MM.1S (cell line): Measurements from ENCODE around the gene TP53BP2.

Source experiments
- DNase-seq: peaks from one replicate; pipeline ENCODE4 v3.0.0-alpha.2; 2015
- H2AFZ ChIP-seq: fragments of 300-600 bp; sonication (generic); 2 replicates; pipeline ENCODE4 v1.6.0; 2016; ENCODE audit warnings: antibody characterized with exemption, low read length
- H3F3A ChIP-seq: fragments of 300-600 bp; sonication (generic); 2 replicates; pipeline ENCODE4 v1.6.1; 2016; ENCODE audit warnings: mild to moderate bottlenecking, antibody characterized with exemption, low read length, moderate library complexity, mixed read lengths; ENCODE audit not compliant: insufficient read depth
- H3K27ac ChIP-seq: fragments of 300-600 bp; sonication (generic); 2 replicates; pipeline ENCODE4 v1.5.1; 2016; ENCODE audit warnings: mild to moderate bottlenecking, low read length
- H3K27me3 ChIP-seq: fragments of 300-600 bp; sonication (generic); replicated peaks from 2 replicates; pipeline ENCODE4 v1.6.0; 2016; ENCODE audit warnings: low read length; ENCODE audit not compliant: insufficient read depth
- H3K36me3 ChIP-seq: fragments of 300-600 bp; sonication (generic); replicated peaks from 2 replicates; pipeline ENCODE4 v1.6.1; 2016; ENCODE audit warnings: mild to moderate bottlenecking, low read length, mixed read lengths; ENCODE audit not compliant: insufficient read depth
- H3K4me1 ChIP-seq: fragments of 300-600 bp; sonication (generic); 2 replicates; pipeline ENCODE4 v1.6.1; 2016; ENCODE audit warnings: low read length, mixed read lengths
- H3K4me2 ChIP-seq: fragments of 300-600 bp; sonication (generic); 2 replicates; pipeline ENCODE4 v1.6.0; 2016; ENCODE audit warnings: low read depth, low read length
- H3K4me3 ChIP-seq: fragments of 300-600 bp; sonication (generic); 2 replicates; pipeline ENCODE4 v1.5.1; 2016; ENCODE audit warnings: low read length, mixed read lengths
- H3K79me2 ChIP-seq: fragments of 300-600 bp; sonication (generic); 2 replicates; pipeline ENCODE4 v1.6.1; 2016; ENCODE audit warnings: mixed run types, low read length, mixed read lengths
- H3K9ac ChIP-seq: fragments of 300-600 bp; sonication (generic); 2 replicates; pipeline ENCODE4 v1.6.1; 2016; ENCODE audit warnings: low read length, mixed read lengths
- H3K9me2 ChIP-seq: fragments of 300-600 bp; sonication (generic); replicated peaks from 2 replicates; pipeline ENCODE4 v1.6.1; 2016; ENCODE audit warnings: mild to moderate bottlenecking, low read length, mixed read lengths; ENCODE audit not compliant: insufficient read depth
- H3K9me3 ChIP-seq: fragments of 300-600 bp; sonication (generic); replicated peaks from 2 replicates; pipeline ENCODE4 v1.6.1; 2016; ENCODE audit warnings: mild to moderate bottlenecking, low read length, mixed read lengths; ENCODE audit not compliant: insufficient read depth
- H4K20me1 ChIP-seq: fragments of 300-600 bp; sonication (generic); 2 replicates; pipeline ENCODE4 v1.6.1; 2016; ENCODE audit warnings: mild to moderate bottlenecking, low read length, moderate library complexity, mixed read lengths; ENCODE audit not compliant: insufficient read depth
- EZH2 ChIP-seq: fragments of 300-600 bp; sonication (generic); optimal IDR thresholded peaks from 2 replicates; pipeline ENCODE3; 2017; ENCODE audit warnings: low read depth, mild to moderate bottlenecking, antibody characterized with exemption, low read length, mixed read lengths
- EZH2phosphoT487 ChIP-seq: fragments of 300-600 bp; sonication (generic); IDR thresholded peaks from 2 replicates; pipeline ENCODE4 v1.6.1; 2018; ENCODE audit warnings: antibody characterized with exemption, low read length
- TF ChIP-seq, protein P1 (sequence below): fragments of 300-600 bp; sonication (generic); IDR thresholded peaks from 2 replicates; pipeline ENCODE4 v1.5.1; 2016; ENCODE audit warnings: antibody characterized with exemption, low read length, mixed read lengths

TP53BP2 gene

DNA sequence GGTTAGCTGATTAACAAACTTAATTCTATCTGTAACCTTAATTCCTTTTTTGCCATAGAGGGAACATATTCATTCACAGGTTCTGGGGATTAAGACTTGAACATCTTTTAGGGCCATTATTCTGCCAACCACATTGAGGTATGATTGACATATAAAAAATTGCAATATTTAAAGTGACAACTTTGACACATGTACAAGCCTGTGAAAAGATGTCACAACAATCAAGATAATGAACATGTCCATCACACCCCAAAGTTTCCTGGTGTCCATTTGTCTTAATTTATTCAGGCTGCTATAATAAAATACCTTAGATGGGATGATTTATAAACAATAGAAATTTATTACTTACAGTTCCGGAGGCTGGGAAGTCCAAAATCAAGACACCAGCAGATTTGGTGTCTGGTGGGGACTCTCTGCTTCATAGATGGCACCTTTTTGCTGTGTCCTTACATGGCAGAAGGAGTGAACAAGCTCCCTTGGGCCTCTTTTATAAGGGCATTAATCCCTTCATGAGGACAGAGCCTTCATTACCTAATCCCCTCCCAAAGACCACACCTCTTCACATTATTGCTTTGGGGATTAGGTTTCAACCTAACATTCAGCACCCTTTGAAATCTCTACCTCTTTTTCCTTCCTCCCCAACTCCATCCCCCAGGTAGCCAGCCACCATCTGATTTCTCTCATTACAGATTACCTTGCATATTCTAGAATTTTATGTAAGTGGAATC is 33.0 kb upstream of the TP53BP2 start:
- Histone ChIP-seq H3K9ac (no peak overlapping the region), H3F3A (no peaks in the 10 kb centered on the region), H2AFZ (no peak overlapping the region), H3K27me3 (no peaks in the 10 kb centered on the region), H3K9me3 (no peaks in the 10 kb centered on the region), H3K36me3 (no peaks in the 10 kb centered on the region), H3K4me3 (no peak overlapping the region), H3K4me2 (no peak overlapping the region), H3K9me2 (no peaks in the 10 kb centered on the region), H4K20me1 (no peaks in the 10 kb centered on the region), H3K27ac (no peak overlapping the region), H3K79me2 (no peaks in the 10 kb centered on the region), H3K4me1 (no peaks in the 10 kb centered on the region)
- no peak for TF ChIP-seq EZH2
- TF ChIP-seq, protein P1, sequence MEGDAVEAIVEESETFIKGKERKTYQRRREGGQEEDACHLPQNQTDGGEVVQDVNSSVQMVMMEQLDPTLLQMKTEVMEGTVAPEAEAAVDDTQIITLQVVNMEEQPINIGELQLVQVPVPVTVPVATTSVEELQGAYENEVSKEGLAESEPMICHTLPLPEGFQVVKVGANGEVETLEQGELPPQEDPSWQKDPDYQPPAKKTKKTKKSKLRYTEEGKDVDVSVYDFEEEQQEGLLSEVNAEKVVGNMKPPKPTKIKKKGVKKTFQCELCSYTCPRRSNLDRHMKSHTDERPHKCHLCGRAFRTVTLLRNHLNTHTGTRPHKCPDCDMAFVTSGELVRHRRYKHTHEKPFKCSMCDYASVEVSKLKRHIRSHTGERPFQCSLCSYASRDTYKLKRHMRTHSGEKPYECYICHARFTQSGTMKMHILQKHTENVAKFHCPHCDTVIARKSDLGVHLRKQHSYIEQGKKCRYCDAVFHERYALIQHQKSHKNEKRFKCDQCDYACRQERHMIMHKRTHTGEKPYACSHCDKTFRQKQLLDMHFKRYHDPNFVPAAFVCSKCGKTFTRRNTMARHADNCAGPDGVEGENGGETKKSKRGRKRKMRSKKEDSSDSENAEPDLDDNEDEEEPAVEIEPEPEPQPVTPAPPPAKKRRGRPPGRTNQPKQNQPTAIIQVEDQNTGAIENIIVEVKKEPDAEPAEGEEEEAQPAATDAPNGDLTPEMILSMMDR: no peak
- TF ChIP-seq EZH2phosphoT487: no peak
- DNase-seq: no peak

DNA sequence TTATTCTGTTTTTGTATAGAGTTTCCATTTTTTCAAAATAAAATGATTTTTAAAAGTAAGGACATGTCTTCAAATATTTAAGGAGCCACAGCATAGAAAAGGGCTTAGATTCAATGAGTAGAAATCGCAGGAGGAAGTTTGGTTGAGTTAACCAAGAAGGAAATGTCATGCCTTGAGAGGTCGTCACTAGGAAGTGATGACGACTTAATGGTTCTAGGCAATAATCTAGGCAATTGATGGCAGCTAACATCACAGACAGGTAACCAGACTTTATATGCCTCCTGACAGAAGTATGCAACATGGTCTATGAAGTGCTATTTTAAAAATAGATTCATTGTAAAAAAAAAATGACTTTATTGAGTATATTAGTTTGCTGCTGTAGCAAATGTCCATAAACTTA is 32.1 kb upstream of the TP53BP2 start:
- Histone ChIP-seq H3K4me3 (no peak overlapping the region), H3K9me2 (no peaks in the 10 kb centered on the region), H3K27me3 (no peaks in the 10 kb centered on the region), H2AFZ (no peak overlapping the region), H3K9ac (no peak overlapping the region), H3K36me3 (no peaks in the 10 kb centered on the region), H3K79me2 (no peaks in the 10 kb centered on the region), H3K9me3 (no peaks in the 10 kb centered on the region), H4K20me1 (no peaks in the 10 kb centered on the region), H3K4me1 (no peaks in the 10 kb centered on the region), H3K27ac (no peak overlapping the region), H3K4me2 (no peak overlapping the region), H3F3A (no peaks in the 10 kb centered on the region)
- TF ChIP-seq EZH2: no peak
- TF ChIP-seq EZH2phosphoT487: no peak
- TF ChIP-seq, protein P1: no peak
- DNase-seq: no peak

DNA sequence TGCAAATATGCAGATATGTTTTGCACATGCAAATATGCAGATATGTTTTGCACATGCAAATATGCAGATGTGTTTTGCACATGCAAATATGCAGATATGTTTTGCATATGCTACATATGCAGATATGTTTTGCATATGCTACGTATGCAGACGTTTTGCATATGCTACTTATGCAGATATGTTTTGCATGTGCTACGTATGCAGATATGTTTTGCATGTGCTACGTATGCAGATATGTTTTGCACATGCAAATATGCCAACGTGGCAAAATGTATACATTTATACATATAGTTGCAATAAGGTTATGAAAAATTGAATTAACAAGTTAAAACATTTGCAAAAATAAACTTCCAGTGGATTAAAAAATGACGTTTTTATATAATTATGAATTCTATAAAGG is 30.8 kb upstream of the TP53BP2 start:
- no peaks in the 10 kb centered on the region for H3K9me2 ChIP-seq
- H4K20me1 ChIP-seq: no peaks in the 10 kb centered on the region
- DNase-seq: no peak
- H3K9ac ChIP-seq: no peak overlapping the region
- H3K4me3 ChIP-seq: no peak overlapping the region
- H3K4me2 ChIP-seq: no peak overlapping the region
- H3F3A ChIP-seq: no peaks in the 10 kb centered on the region
- H3K9me3 ChIP-seq: no peaks in the 10 kb centered on the region
- TF ChIP-seq, protein P1: no peak
- TF ChIP-seq EZH2phosphoT487 (no peak), EZH2 (no peak)
- no peaks in the 10 kb centered on the region for H3K4me1 ChIP-seq
- H2AFZ ChIP-seq: no peak overlapping the region
- H3K27ac ChIP-seq: no peak overlapping the region
- no peaks in the 10 kb centered on the region for H3K79me2 ChIP-seq
- no peaks in the 10 kb centered on the region for H3K27me3 ChIP-seq
- no peaks in the 10 kb centered on the region for H3K36me3 ChIP-seq
